ENCODE measurements around the gene ST3GAL4. TPM values are rescaled to one million over a fixed set of nuclear protein-coding genes. Genes with fewer than 3 reads are reported as not detected.

The ST3GAL4 gene
- total RNA-seq, 1 donor from 2014 or later, result 15.6 TPM

GRCh38 chr11:126347751-126348668, 7.5 kb upstream of the ST3GAL4 start:
- Mint-ChIP-seq H3K4me1 (peaks cover 34% of the 10 kb centered on the region), H3K27me3 (ENCODE audit: low read depth) (no peaks in the 10 kb centered on the region), H3K27ac (peak overlapping the region; percentile 78), H3K4me3 (no peak overlapping the region), H3K36me3 (peaks cover 9% of the 10 kb centered on the region), H3K9me3 (no peaks in the 10 kb centered on the region)
- no peak for DNase-seq (ENCODE audit: low spot score in 2 of 2, unreplicated experiment in 2 of 2)
- TF ChIP-seq CTCF (IDR thresholded peaks at IDR 0.05; ENCODE audit: unreplicated experiment), result no peak

GRCh38 chr11:126348806-126349582, 6.5 kb upstream of the ST3GAL4 start:
- Mint-ChIP-seq H3K4me3 (no peak overlapping the region), H3K27me3 (ENCODE audit: low read depth) (no peaks in the 10 kb centered on the region), H3K36me3 (peaks cover 5% of the 10 kb centered on the region), H3K4me1 (peaks cover 44% of the 10 kb centered on the region), H3K27ac (peak overlapping the region; percentile 78), H3K9me3 (no peaks in the 10 kb centered on the region)
- DNase-seq (ENCODE audit: low spot score in 2 of 2, unreplicated experiment in 2 of 2), result no peak
- TF ChIP-seq CTCF (IDR thresholded peaks at IDR 0.05; ENCODE audit: unreplicated experiment), result no peak

GRCh38 chr11:126350836-126351235, 4.7 kb upstream of the ST3GAL4 start:
- Mint-ChIP-seq H3K27ac (peak overlapping the region; percentile 1), H3K27me3 (ENCODE audit: low read depth) (no peaks in the 10 kb centered on the region), H3K4me1 (peaks cover 46% of the 10 kb centered on the region), H3K9me3 (no peaks in the 10 kb centered on the region), H3K4me3 (no peak overlapping the region), H3K36me3 (peaks cover 5% of the 10 kb centered on the region)
- no peak for TF ChIP-seq CTCF (IDR thresholded peaks at IDR 0.05; ENCODE audit: unreplicated experiment)
- DNase-seq (ENCODE audit: low spot score in 2 of 2, unreplicated experiment in 2 of 2), result no peak

GRCh38 chr11:126352163-126352562, 3.3 kb upstream of the ST3GAL4 start:
- peaks cover 49% of the 10 kb centered on the region for H3K4me1 Mint-ChIP-seq
- no peak overlapping the region for H3K27ac Mint-ChIP-seq
- H3K36me3 Mint-ChIP-seq, result peaks cover 5% of the 10 kb centered on the region
- peak overlapping the region; percentile 42 for H3K4me3 Mint-ChIP-seq
- no peak for TF ChIP-seq CTCF (IDR thresholded peaks at IDR 0.05; ENCODE audit: unreplicated experiment)
- H3K9me3 Mint-ChIP-seq, result no peaks in the 10 kb centered on the region
- no peak for DNase-seq (ENCODE audit: low spot score in 2 of 2, unreplicated experiment in 2 of 2)
- H3K27me3 Mint-ChIP-seq (ENCODE audit: low read depth), result no peaks in the 10 kb centered on the region

- Mint-ChIP-seq H3K27me3 (ENCODE audit: low read depth) (no peaks in the 10 kb centered on the region), H3K4me1 (peaks cover 50% of the 10 kb centered on the region), H3K27ac (peak overlapping the region; percentile 32), H3K9me3 (no peaks in the 10 kb centered on the region), H3K36me3 (peaks cover 5% of the 10 kb centered on the region), H3K4me3 (peak overlapping the region; percentile 51)
- TF ChIP-seq CTCF (IDR thresholded peaks at IDR 0.05; ENCODE audit: unreplicated experiment), result no peak
- DNase-seq (ENCODE audit: low spot score in 2 of 2, unreplicated experiment in 2 of 2), result no peak
These were observed 2.3 kb upstream of the ST3GAL4 start for GRCh38 chr11:126352934-126353801.
